Measurements from ENCODE around the gene SNRK.

SNRK gene

GRCh38 chr3:43246976-43247375, 39.4 kb upstream of the SNRK start:
- no peak overlapping the region for H3K4me3 ChIP-seq (replicated peaks; ENCODE audit: low read depth, low read length)
- H3K36me3 ChIP-seq (ENCODE audit: control insufficient read depth, insufficient read depth, low read length): no peaks in the 10 kb centered on the region
- no peak for DNase-seq (ENCODE audit: extremely low read depth, insufficient read length)
- H3K27me3 ChIP-seq (replicated peaks; ENCODE audit: control insufficient read depth, insufficient read depth, low read length): no peaks in the 10 kb centered on the region; the same call in 1 of the 2 replicates
- no peak for TF ChIP-seq CTCF (IDR thresholded peaks at IDR 0.05; ENCODE audit: insufficient read depth, low read length, poor library complexity, severe bottlenecking)

GRCh38 chr3:43247561-43248184, 38.7 kb upstream of the SNRK start:
- no peak for TF ChIP-seq CTCF (IDR thresholded peaks at IDR 0.05; ENCODE audit: insufficient read depth, low read length, poor library complexity, severe bottlenecking)
- Histone ChIP-seq H3K27me3 (replicated peaks; ENCODE audit: control insufficient read depth, insufficient read depth, low read length) (peaks cover 2% of the 10 kb centered on the region), H3K36me3 (ENCODE audit: control insufficient read depth, insufficient read depth, low read length) (no peaks in the 10 kb centered on the region), H3K4me3 (replicated peaks; ENCODE audit: low read depth, low read length) (no peak overlapping the region)
- no peak for DNase-seq (ENCODE audit: extremely low read depth, insufficient read length)

GRCh38 chr3:43248185-43248583, 38.2 kb upstream of the SNRK start:
- Histone ChIP-seq H3K4me3 (replicated peaks; ENCODE audit: low read depth, low read length) (no peak overlapping the region), H3K36me3 (ENCODE audit: control insufficient read depth, insufficient read depth, low read length) (no peaks in the 10 kb centered on the region), H3K27me3 (replicated peaks; ENCODE audit: control insufficient read depth, insufficient read depth, low read length) (peaks cover 2% of the 10 kb centered on the region; the same call in 1 of the 2 replicates)
- DNase-seq (ENCODE audit: extremely low read depth, insufficient read length): no peak
- no peak for TF ChIP-seq CTCF (IDR thresholded peaks at IDR 0.05; ENCODE audit: insufficient read depth, low read length, poor library complexity, severe bottlenecking)

GRCh38 chr3:43248973-43249372, 37.4 kb upstream of the SNRK start:
- no peak for DNase-seq (ENCODE audit: extremely low read depth, insufficient read length)
- Histone ChIP-seq H3K36me3 (ENCODE audit: control insufficient read depth, insufficient read depth, low read length) (no peaks in the 10 kb centered on the region), H3K4me3 (replicated peaks; ENCODE audit: low read depth, low read length) (no peak overlapping the region), H3K27me3 (replicated peaks; ENCODE audit: control insufficient read depth, insufficient read depth, low read length) (peaks cover 2% of the 10 kb centered on the region)
- TF ChIP-seq CTCF (IDR thresholded peaks at IDR 0.05; ENCODE audit: insufficient read depth, low read length, poor library complexity, severe bottlenecking): no peak

- no peak for DNase-seq (ENCODE audit: extremely low read depth, insufficient read length)
- Histone ChIP-seq H3K27me3 (replicated peaks; ENCODE audit: control insufficient read depth, insufficient read depth, low read length) (peaks cover 2% of the 10 kb centered on the region), H3K4me3 (replicated peaks; ENCODE audit: low read depth, low read length) (no peak overlapping the region), H3K36me3 (ENCODE audit: control insufficient read depth, insufficient read depth, low read length) (no peaks in the 10 kb centered on the region)
- no peak for TF ChIP-seq CTCF (IDR thresholded peaks at IDR 0.05; ENCODE audit: insufficient read depth, low read length, poor library complexity, severe bottlenecking)
Measured at GRCh38 chr3:43249405-43249804, 36.9 kb upstream of the SNRK start.

GRCh38 chr3:43253294-43253693, 33.0 kb upstream of the SNRK start:
- DNase-seq (ENCODE audit: extremely low read depth, insufficient read length): no peak
- no peaks in the 10 kb centered on the region for H3K36me3 ChIP-seq (ENCODE audit: control insufficient read depth, insufficient read depth, low read length)
- peaks cover 2% of the 10 kb centered on the region for H3K27me3 ChIP-seq (replicated peaks; ENCODE audit: control insufficient read depth, insufficient read depth, low read length)
- no peak for TF ChIP-seq CTCF (IDR thresholded peaks at IDR 0.05; ENCODE audit: insufficient read depth, low read length, poor library complexity, severe bottlenecking)
- H3K4me3 ChIP-seq (replicated peaks; ENCODE audit: low read depth, low read length): no peak overlapping the region

Measured in GM06990 (cell line).